ENCODE data around the gene PRKRA. TPM values are rescaled to one million over a fixed set of nuclear protein-coding genes. Genes with fewer than 3 reads are reported as not detected.

PRKRA gene
- total and polyA plus RNA-seq, 9 donors: 34.2 to 57.8 (median 50.7) TPM

GRCh38 chr2:178448968-178449661 lies 1.9 kb downstream of the PRKRA start:
- WGBS, 3 donors: 53 to 92% (median 84%) methylated on average over 4 of the region's 4 CpGs
- Histone ChIP-seq H3K4me1 (ENCODE audit: insufficient read depth) (peaks cover 6% of the 10 kb centered on the region), H3K27me3 (no peaks in the 10 kb centered on the region), H3K36me3 (no peaks in the 10 kb centered on the region), H3K27ac (no peak overlapping the region), H3K4me3 (peak overlapping the region; percentile 86), H3K9me3 (no peaks in the 10 kb centered on the region)
- intact Hi-C loops (cut with DNase I): no loop called here
- no peak for TF ChIP-seq EP300 (IDR thresholded peaks at IDR 0.05)
- TF ChIP-seq POLR2A (IDR thresholded peaks at IDR 0.05): no peak
- no peak for TF ChIP-seq CTCF (IDR thresholded peaks at IDR 0.05)
- no peak for DNase-seq

GRCh38 chr2:178441426-178441825 lies 9.5 kb downstream of the PRKRA start:
- intact Hi-C loops (cut with DNase I): no loop called here
- 85 to 91% (median 88%) methylated on average over 2 of the region's 2 CpGs for WGBS, 3 donors

GRCh38 chr2:178436662-178437061 lies 14.3 kb downstream of the PRKRA start:
- Histone ChIP-seq H3K27ac (no peak overlapping the region), H3K4me3 (no peak overlapping the region), H3K9me3 (no peaks in the 10 kb centered on the region), H3K36me3 (no peaks in the 10 kb centered on the region), H3K27me3 (no peaks in the 10 kb centered on the region), H3K4me1 (ENCODE audit: insufficient read depth) (no peaks in the 10 kb centered on the region)
- intact Hi-C loops (cut with DNase I): no loop called here
- DNase-seq: no peak
- no peak for TF ChIP-seq POLR2A (IDR thresholded peaks at IDR 0.05)
- WGBS, 3 donors: 86 to 97% (median 96%) methylated on average over 2 of the region's 2 CpGs

More at GRCh38 chr2:178441426-178441825, 9.5 kb downstream of the PRKRA start:
- no peaks in the 10 kb centered on the region for H3K4me1 ChIP-seq (ENCODE audit: insufficient read depth)
- H3K4me3 ChIP-seq: no peak overlapping the region
- no peaks in the 10 kb centered on the region for H3K27me3 ChIP-seq
- no peak for DNase-seq
- H3K9me3 ChIP-seq: no peaks in the 10 kb centered on the region
- TF ChIP-seq EP300 (IDR thresholded peaks at IDR 0.05) (no peak), CTCF (IDR thresholded peaks at IDR 0.05) (no peak), POLR2A (IDR thresholded peaks at IDR 0.05) (no peak)
- no peak overlapping the region for H3K27ac ChIP-seq
- H3K36me3 ChIP-seq: no peaks in the 10 kb centered on the region

- TF ChIP-seq POLR2A (IDR thresholded peaks at IDR 0.05) (no peak), CTCF (IDR thresholded peaks at IDR 0.05) (no peak), EP300 (IDR thresholded peaks at IDR 0.05) (no peak)
- H3K36me3 ChIP-seq: no peaks in the 10 kb centered on the region
- no peaks in the 10 kb centered on the region for H3K9me3 ChIP-seq
- no peaks in the 10 kb centered on the region for H3K27me3 ChIP-seq
- no peak for DNase-seq
- intact Hi-C loops (cut with DNase I): no loop called here
- H3K4me3 ChIP-seq: no peak overlapping the region
- peaks cover 1% of the 10 kb centered on the region for H3K4me1 ChIP-seq (ENCODE audit: insufficient read depth)
- no peak overlapping the region for H3K27ac ChIP-seq
Observed at GRCh38 chr2:178429336-178429735, 21.6 kb downstream of the PRKRA start.

GRCh38 chr2:178428396-178428806 lies 22.6 kb downstream of the PRKRA start:
- no peaks in the 10 kb centered on the region for H3K36me3 ChIP-seq
- no peak for DNase-seq
- peaks cover 1% of the 10 kb centered on the region for H3K4me1 ChIP-seq (ENCODE audit: insufficient read depth)
- no peak overlapping the region for H3K4me3 ChIP-seq
- no peaks in the 10 kb centered on the region for H3K27me3 ChIP-seq
- TF ChIP-seq EP300 (IDR thresholded peaks at IDR 0.05) (no peak), POLR2A (IDR thresholded peaks at IDR 0.05) (no peak), CTCF (IDR thresholded peaks at IDR 0.05) (no peak)
- H3K27ac ChIP-seq: no peak overlapping the region
- H3K9me3 ChIP-seq: no peaks in the 10 kb centered on the region
- WGBS, 3 donors: 74 to 91% (median 79%) methylated on average over 1 of the region's 1 CpG
- intact Hi-C loops (cut with DNase I): no loop called here
